GM15510 (cell line): Measurements from ENCODE around the gene ABCA9.

Source experiments
- POLR2A ChIP-seq: IDR thresholded peaks from 3 replicates; pipeline ENCODE4 v1.6.1; 2011; ENCODE audit warnings: borderline replicate concordance; ENCODE audit not compliant: insufficient read length; ENCODE audit errors: extremely low read depth

ABCA9 gene

GRCh38 chr17:69047368-69048263 is 13.1 kb downstream of the ABCA9 start:
- TF ChIP-seq POLR2A: no peak

GRCh38 chr17:69046121-69046807 is 14.5 kb downstream of the ABCA9 start:
- no peak for TF ChIP-seq POLR2A

DNA sequence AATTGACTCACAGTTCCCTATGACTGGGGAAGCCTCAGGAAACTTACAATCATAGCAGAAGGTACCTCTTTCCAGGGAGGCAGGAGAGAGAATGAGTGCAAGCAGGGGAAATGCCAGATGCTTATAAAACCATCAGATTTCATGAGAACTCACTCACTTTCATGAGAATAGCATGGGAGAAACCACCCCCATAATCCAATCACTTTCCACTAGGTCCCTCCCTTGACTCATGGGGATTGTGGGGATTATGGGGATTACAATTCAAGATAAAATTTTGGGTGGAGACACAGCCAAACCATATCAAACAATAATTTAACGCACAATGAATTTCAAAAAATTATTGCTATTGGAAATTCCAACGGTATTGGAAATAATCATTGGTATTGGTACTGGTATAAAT is 15.1 kb downstream of the ABCA9 start:
- no peak for TF ChIP-seq POLR2A

GRCh38 chr17:69044371-69044770 is 16.4 kb downstream of the ABCA9 start:
- no peak for TF ChIP-seq POLR2A

- no peak for TF ChIP-seq POLR2A
Measured at GRCh38 chr17:69043098-69043734, 17.5 kb downstream of the ABCA9 start.

DNA sequence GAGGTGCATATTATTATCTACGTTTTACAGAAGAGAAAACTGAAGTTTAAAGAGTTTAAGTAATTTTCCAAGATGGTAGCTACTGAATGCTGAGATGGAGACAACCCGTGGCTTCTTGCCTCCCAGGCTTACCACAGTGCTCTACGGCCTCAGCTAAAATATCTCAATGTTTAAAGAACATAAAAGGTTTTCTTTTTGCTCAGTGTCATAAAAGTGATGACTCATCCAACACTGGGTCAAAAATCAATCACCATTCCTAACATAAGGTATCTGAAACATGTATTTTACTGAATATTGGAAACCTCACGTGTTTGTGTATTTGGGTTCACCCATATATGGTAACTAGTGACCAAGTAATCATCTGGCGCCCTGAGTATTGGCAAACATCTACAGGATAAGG is 18.4 kb downstream of the ABCA9 start:
- no peak for TF ChIP-seq POLR2A

DNA sequence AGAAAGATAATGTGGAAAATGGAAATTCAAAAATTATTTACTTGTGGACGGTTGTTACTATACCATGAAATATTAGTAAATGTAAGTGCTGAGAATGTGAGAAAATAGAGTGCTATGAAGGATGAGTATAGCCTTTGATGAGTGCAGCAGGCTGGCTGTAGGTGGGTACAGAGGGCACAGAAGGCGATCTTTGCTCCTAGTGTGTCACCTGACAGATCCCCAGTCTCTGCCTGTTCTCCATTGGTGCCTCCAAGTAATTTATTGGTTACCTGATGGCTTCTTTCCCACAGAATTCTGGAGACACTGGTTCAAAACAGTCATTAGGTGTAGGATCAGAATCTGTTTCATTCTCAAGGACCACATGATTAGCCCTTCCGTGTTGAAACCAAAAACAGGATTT is 28.9 kb downstream of the ABCA9 start:
- no peak for TF ChIP-seq POLR2A

GRCh38 chr17:69030169-69030568 is 30.6 kb downstream of the ABCA9 start:
- no peak for TF ChIP-seq POLR2A

GRCh38 chr17:69018687-69019086 is 42.0 kb downstream of the ABCA9 start:
- no peak for TF ChIP-seq POLR2A

DNA sequence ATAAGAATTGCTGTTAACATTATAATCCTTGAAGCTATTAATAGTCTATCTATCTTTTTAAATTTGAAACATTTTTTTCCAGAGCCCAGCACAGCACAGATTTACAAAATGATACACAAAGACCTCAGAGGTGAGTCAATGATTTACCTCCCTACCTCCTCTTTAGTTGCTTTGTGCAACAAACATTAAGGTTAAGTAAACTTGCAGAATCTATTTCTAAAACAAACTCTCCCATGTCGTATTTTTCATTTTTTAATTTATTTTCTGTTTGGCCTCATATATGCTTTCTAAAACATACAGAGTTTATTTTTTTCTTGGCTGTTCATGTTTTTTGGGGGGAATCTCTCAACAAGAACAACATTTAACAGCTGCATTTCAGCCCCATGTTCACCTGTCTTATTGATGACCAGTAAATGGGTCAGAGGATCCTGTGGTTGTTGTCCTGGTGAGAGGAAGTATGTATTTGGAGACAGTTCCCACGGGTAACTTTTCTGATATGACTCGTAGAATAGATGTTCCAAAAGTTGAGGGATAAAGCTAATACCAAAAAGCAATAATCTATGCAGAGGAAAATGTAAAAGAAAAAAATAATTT is 42.6 kb downstream of the ABCA9 start:
- no peak for TF ChIP-seq POLR2A

DNA sequence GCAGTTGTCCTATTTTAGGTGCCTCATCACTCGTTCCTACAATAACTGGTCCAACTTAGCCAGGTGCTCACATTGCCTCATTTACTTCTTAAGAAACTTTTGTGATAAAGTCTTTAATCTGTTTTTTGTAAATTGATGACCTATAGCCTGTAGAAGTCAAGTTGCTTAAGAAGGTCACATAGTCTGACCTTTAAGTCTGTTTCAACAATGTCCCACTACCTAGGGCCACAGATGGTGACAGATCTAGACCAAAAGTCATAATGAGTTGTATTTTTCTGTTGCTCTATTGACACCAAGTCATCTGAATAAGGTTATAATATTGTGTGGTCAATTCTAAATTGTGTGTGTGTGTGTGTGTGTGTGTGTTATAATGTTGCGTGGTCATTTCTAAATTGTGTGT is 45.1 kb downstream of the ABCA9 start:
- TF ChIP-seq POLR2A: no peak

DNA sequence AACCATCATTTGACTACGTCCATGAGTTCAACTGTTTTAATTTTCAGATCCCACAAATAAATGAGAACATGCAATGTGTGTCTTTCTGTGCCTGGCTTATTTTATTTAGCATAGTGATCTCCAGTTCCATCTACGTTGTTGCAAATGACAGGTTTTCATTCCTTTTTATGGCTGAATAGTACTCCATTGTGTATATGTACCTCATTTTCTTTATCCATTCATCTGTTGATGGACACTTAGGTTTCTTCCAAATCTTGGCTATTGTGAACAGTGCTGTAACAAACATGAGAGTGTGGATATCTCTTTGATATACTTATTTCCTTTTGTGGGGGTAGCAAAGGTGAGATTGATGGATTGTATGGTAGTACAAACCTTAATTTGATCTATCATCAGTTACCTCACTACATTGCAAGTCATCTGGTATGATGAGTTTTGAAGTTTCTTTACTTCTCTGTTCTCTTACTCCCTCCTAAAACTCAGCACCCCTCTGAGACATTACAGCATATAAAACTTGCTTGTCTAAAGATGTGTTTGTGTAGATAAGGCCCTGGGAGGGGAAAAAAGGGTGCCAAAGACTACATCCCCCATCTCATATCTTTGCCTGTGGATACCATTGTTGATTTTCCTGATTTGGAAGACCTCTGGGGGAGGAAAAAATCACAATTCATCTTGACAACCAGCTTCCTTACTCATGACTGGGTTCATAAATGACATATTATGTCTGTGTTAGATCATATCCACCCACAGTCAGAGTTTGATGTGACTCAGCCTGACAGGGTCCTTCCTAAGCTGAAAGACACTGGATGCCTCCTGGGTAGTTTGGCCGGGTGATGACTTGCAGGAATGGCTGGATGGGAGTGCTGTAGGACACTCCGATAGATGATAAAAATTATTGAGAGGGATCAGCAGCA is 47.6 kb downstream of the ABCA9 start:
- no peak for TF ChIP-seq POLR2A

- TF ChIP-seq POLR2A: no peak
Measured at GRCh38 chr17:69009930-69010329, 50.8 kb downstream of the ABCA9 start.

DNA sequence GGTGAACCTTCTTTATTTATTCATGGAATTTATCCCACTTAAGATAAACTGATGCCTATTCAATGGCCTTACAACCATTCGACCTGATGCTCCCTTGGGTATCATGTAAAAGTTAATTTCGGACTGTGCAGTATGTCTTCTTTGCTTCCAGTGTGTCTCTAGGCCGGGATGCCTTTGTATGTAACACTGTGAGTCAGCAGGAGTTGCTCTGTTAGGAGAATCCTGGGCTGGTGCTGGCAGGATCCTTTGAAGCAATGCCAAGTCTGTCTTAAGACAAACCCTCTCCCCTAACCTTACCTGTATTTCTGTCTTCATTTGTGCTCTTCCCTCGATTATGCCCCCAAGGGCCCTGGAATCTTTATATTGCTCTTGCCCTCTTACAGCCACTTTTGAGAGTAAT is 67.6 kb downstream of the ABCA9 start:
- no peak for TF ChIP-seq POLR2A
